Uterus (tissue), 2 donors: Measurements from ENCODE around the gene NTRK3.

Source experiments
- POLR2A ChIP-seq, 2 donors: fragments of 450-650 bp; IDR thresholded peaks; one replicate each; pipeline ENCODE4 v1.6.1; 2016; ENCODE audit warnings: antibody characterized with exemption in 2 of 2, mild to moderate bottlenecking in 1 of 2, moderate library complexity in 1 of 2
- TF ChIP-seq, protein P1 (sequence below), 4 experiments: fragments of 200-600 bp in 2 of 4; fragments of 450-650 bp in 2 of 4; sonication (generic) in 2 of 4; IDR thresholded peaks; one replicate each; pipeline ENCODE4 v1.5.1; 2016 to 2019; ENCODE audit warnings: antibody characterized with exemption in 4 of 4, mild to moderate bottlenecking in 2 of 4, moderate library complexity in 1 of 4

DNA sequence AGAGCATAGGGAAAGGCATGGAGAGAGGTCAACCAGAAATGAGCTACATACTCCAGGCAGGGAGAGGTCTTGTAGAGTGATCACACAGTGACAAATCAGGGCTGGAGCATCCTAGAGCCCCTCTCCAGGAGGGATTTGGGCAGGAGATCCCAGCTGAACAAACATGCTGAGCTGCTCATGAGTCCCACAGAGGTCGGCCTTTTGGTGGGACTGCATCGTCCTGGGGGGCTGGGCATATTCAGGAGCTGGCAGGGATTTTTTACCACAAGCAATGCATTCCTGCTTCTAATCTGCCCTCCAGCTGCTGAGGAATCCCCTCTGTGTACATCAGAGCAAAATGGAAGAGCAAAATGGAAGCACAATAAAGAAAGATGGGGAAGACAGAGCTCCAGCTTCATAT lies 94.9 kb downstream of the NTRK3 start:
- TF ChIP-seq, protein P1, sequence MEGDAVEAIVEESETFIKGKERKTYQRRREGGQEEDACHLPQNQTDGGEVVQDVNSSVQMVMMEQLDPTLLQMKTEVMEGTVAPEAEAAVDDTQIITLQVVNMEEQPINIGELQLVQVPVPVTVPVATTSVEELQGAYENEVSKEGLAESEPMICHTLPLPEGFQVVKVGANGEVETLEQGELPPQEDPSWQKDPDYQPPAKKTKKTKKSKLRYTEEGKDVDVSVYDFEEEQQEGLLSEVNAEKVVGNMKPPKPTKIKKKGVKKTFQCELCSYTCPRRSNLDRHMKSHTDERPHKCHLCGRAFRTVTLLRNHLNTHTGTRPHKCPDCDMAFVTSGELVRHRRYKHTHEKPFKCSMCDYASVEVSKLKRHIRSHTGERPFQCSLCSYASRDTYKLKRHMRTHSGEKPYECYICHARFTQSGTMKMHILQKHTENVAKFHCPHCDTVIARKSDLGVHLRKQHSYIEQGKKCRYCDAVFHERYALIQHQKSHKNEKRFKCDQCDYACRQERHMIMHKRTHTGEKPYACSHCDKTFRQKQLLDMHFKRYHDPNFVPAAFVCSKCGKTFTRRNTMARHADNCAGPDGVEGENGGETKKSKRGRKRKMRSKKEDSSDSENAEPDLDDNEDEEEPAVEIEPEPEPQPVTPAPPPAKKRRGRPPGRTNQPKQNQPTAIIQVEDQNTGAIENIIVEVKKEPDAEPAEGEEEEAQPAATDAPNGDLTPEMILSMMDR (IDR thresholded peaks at IDR 0.05): no peak
- TF ChIP-seq POLR2A (IDR thresholded peaks at IDR 0.05): no peak
